Gastroesophageal sphincter (tissue), 3 donors: ENCODE results near the gene RAB24.

Experiments
- EP300 ChIP-seq: sonication (generic); formaldehyde crosslinking; IDR thresholded peaks from one replicate; pipeline ENCODE4 v1.6.1; 2017; ENCODE audit warnings: antibody characterized with exemption, mild to moderate bottlenecking
- POLR2A ChIP-seq, 2 donors: fragments of 450-650 bp; IDR thresholded peaks; one replicate each; pipeline ENCODE4 v1.6.1; 2017; ENCODE audit warnings: antibody characterized with exemption in 2 of 2, mild to moderate bottlenecking in 2 of 2, moderate library complexity in 1 of 2
- POLR2AphosphoS5 ChIP-seq: sonication (generic); formaldehyde crosslinking; IDR thresholded peaks from one replicate; pipeline ENCODE4 v1.6.1; 2017; ENCODE audit warnings: antibody characterized with exemption
- TF ChIP-seq, protein P1 (sequence below), 4 experiments: fragments of 200-600 bp in 2 of 4; fragments of 450-650 bp in 2 of 4; sonication (generic) in 1 of 4; IDR thresholded peaks; one replicate each; pipeline ENCODE4 v1.5.1; 2017 to 2019; ENCODE audit warnings: antibody characterized with exemption in 4 of 4, mild to moderate bottlenecking in 2 of 4, moderate library complexity in 2 of 4

DNA sequence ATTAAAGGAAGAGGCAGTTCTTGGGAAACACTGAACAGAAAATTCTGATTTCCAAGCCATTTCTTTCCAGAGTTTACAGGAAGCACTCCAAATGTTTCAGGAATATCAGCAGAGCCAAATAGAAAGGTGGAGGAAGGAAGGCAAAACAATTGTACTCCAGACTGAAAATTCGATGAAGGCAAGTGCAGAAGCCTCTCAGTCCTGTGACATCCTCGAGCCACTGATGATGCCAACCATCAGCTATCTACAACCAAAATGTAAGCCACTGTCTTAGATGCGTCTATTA is 45.8 kb upstream of the RAB24 start:
- TF ChIP-seq, protein P1, sequence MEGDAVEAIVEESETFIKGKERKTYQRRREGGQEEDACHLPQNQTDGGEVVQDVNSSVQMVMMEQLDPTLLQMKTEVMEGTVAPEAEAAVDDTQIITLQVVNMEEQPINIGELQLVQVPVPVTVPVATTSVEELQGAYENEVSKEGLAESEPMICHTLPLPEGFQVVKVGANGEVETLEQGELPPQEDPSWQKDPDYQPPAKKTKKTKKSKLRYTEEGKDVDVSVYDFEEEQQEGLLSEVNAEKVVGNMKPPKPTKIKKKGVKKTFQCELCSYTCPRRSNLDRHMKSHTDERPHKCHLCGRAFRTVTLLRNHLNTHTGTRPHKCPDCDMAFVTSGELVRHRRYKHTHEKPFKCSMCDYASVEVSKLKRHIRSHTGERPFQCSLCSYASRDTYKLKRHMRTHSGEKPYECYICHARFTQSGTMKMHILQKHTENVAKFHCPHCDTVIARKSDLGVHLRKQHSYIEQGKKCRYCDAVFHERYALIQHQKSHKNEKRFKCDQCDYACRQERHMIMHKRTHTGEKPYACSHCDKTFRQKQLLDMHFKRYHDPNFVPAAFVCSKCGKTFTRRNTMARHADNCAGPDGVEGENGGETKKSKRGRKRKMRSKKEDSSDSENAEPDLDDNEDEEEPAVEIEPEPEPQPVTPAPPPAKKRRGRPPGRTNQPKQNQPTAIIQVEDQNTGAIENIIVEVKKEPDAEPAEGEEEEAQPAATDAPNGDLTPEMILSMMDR (IDR thresholded peaks at IDR 0.05), result no peak
- TF ChIP-seq POLR2AphosphoS5 (no peak), POLR2A (IDR thresholded peaks at IDR 0.05) (no peak), EP300 (no peak)
